Hepatocyte (in vitro differentiated cells): ENCODE measurements around the gene RARRES2.

Source experiments
- EZH2phosphoT487 ChIP-seq: fragments of 200-600 bp; sonication (generic); IDR thresholded peaks from one replicate; pipeline ENCODE4 v1.6.1; 2018; ENCODE audit warnings: antibody characterized with exemption, mild to moderate bottlenecking, low read depth, moderate library complexity; ENCODE audit not compliant: unreplicated experiment, severe bottlenecking
- TF ChIP-seq, protein P1 (sequence below): fragments of 200-600 bp; sonication (generic); IDR thresholded peaks from 2 replicates; pipeline ENCODE4 v1.5.1; 2016; ENCODE audit warnings: antibody characterized with exemption, mild to moderate bottlenecking; ENCODE audit not compliant: poor library complexity

DNA sequence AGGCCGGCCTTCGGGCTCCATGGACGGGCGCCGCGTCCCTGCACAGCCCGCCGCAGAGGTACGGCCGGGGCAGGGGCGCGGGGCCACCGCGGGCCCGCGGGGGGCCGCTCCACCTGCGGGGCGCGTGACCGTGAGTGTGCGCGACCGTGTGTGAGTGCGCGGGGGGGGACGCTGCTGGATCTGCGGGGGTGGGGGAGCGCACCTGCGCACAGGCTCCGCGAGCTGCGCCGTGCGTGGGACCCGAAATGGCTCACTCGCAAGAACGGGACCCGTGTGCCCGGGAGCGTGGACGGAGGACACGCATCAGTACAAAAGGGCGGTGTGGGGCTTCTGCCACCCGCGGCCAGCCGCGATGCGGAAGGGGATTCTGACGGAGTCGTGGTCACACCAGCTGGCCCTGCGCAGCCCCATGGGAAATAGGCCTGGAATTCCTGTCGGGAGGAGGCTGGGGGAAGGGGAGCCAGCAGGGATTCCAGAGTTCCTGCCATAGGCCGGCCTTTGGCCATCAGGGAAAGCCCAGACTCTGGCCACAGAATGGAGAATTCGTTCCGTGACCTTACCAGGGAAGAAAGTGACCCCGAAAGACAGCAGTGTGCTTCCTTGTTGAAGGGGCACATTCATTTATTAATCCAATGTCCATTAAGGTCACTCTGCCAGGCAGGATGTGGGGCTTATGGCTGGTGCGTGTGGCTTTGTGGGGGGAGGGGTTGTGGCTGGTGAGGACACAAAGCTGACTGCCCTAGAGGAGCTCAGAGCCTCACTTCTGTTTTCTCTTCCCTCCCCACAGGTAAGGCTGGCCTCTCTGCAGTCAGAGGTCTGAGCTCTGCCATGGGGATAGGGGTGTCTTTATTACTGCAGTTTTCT lies 27.7 kb upstream of the RARRES2 start:
- TF ChIP-seq, protein P1, sequence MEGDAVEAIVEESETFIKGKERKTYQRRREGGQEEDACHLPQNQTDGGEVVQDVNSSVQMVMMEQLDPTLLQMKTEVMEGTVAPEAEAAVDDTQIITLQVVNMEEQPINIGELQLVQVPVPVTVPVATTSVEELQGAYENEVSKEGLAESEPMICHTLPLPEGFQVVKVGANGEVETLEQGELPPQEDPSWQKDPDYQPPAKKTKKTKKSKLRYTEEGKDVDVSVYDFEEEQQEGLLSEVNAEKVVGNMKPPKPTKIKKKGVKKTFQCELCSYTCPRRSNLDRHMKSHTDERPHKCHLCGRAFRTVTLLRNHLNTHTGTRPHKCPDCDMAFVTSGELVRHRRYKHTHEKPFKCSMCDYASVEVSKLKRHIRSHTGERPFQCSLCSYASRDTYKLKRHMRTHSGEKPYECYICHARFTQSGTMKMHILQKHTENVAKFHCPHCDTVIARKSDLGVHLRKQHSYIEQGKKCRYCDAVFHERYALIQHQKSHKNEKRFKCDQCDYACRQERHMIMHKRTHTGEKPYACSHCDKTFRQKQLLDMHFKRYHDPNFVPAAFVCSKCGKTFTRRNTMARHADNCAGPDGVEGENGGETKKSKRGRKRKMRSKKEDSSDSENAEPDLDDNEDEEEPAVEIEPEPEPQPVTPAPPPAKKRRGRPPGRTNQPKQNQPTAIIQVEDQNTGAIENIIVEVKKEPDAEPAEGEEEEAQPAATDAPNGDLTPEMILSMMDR = no peak
- no peak for TF ChIP-seq EZH2phosphoT487
